PC-9 (cell line): ENCODE measurements around the gene PRR7. TPM values are rescaled to one million over a fixed set of nuclear protein-coding genes. Genes with fewer than 3 reads are reported as not detected.
A peak's percentile ranks its signal among the peaks of the same experiment; 100 is the strongest.
"Not testable (repeated sequence)": the region's sequence is repeated elsewhere in the genome, so short reads cannot be mapped to it uniquely, and the experiment has no call there.

Source experiments
- BruUV-seq: library from RNA; stranded (reverse); fragments of 400-500 nt; replicated peaks from 2 replicates; lab custom pipeline; 2021; lab: Mats Ljungman, UMichigan
- CTCF ChIA-PET: fragments of 300-600 bp; sonication (Branson Sonifier 250); formaldehyde crosslinking; loops from one replicate; lab custom pipeline; 2022; ENCODE audit warnings: antibody characterized with exemption; lab: Charles Lee
- POLR2A ChIA-PET: fragments of 300-600 bp; sonication (Branson Sonifier 250); formaldehyde crosslinking; loops from one replicate; lab custom pipeline; 2022; ENCODE audit warnings: antibody characterized with exemption; ENCODE audit not compliant: unreplicated experiment; lab: Charles Lee
- DNase-seq, 2 experiments: peaks; one replicate each; pipeline versions ENCODE4 v3.0.0 to v3.0.0-alpha.2; 2015 to 2022; ENCODE audit warnings: mixed read lengths in 1 of 2
- H2AFZ ChIP-seq: fragments of 200-600 bp; sonication (generic); 2 replicates; pipeline ENCODE4 v1.8.1; 2017; ENCODE audit warnings: antibody characterized with exemption
- H3F3A ChIP-seq: fragments of 200-600 bp; sonication (generic); 2 replicates; pipeline ENCODE4 v1.8.1; 2017; ENCODE audit warnings: antibody characterized with exemption, mild to moderate bottlenecking, low read depth; ENCODE audit not compliant: insufficient read depth
- H3K27ac ChIP-seq: fragments of 200-600 bp; sonication (generic); 2 replicates; pipeline ENCODE4 v1.6.1; 2016; ENCODE audit warnings: mixed run types
- H3K27me3 ChIP-seq: fragments of 200-600 bp; sonication (generic); 2 replicates; pipeline ENCODE4 v1.6.1; 2016; ENCODE audit warnings: low read depth, mixed run types; ENCODE audit not compliant: insufficient read depth
- H3K36me3 ChIP-seq: fragments of 200-600 bp; sonication (generic); 2 replicates; pipeline ENCODE4 v1.6.1; 2016; ENCODE audit warnings: low read depth, mixed run types
- H3K4me1 ChIP-seq: fragments of 200-600 bp; sonication (generic); replicated peaks from 2 replicates; pipeline ENCODE4 v1.6.1; 2016; ENCODE audit warnings: mixed run types; ENCODE audit not compliant: insufficient read depth
- H3K4me2 ChIP-seq: fragments of 200-600 bp; sonication (generic); 2 replicates; pipeline ENCODE4 v1.6.1; 2017; ENCODE audit warnings: mixed run types
- H3K4me3 ChIP-seq: fragments of 200-600 bp; sonication (generic); 2 replicates; pipeline ENCODE4 v1.6.1; 2016; ENCODE audit warnings: mixed run types
- H3K79me2 ChIP-seq: fragments of 200-600 bp; sonication (generic); 2 replicates; pipeline ENCODE4 v1.6.1; 2017; ENCODE audit warnings: low read depth, mixed run types
- H3K9me2 ChIP-seq: fragments of 200-600 bp; sonication (generic); 2 replicates; pipeline ENCODE4 v1.8.1; 2017; ENCODE audit warnings: mild to moderate bottlenecking; ENCODE audit not compliant: insufficient read depth
- H3K9me3 ChIP-seq: fragments of 200-600 bp; sonication (generic); 2 replicates; pipeline ENCODE4 v1.8.1; 2016; ENCODE audit warnings: low read depth; ENCODE audit not compliant: insufficient read depth
- H4K20me1 ChIP-seq: fragments of 200-600 bp; sonication (generic); 2 replicates; pipeline ENCODE4 v1.8.1; 2017; ENCODE audit not compliant: insufficient read depth
- EZH2 ChIP-seq: fragments of 200-600 bp; sonication (generic); IDR thresholded peaks from 2 replicates; pipeline ENCODE4 v1.8.0; 2017; ENCODE audit warnings: antibody characterized with exemption, low read depth
- intact Hi-C: fragments of 100-400 bp; cut with micrococcal nuclease; formaldehyde crosslinking; loops from one replicate; pipeline ENCODE4 v1.10.0; 2022; ENCODE audit not compliant: unreplicated experiment
- total RNA-seq: library from RNA; stranded (reverse); gene quantifications from 2 replicates; pipeline ENCODE4 v1.2.3, GENCODE V29; 2021
- TF ChIP-seq, protein P1 (sequence below): fragments of 200-600 bp; sonication (generic); conservative IDR thresholded peaks from 2 replicates; pipeline ENCODE4 v1.6.1; 2017; ENCODE audit warnings: mixed run types, antibody characterized with exemption, mild to moderate bottlenecking, moderate library complexity

Gene PRR7
- total RNA-seq, 1 experiment from 2014 or later = 22.2 TPM

DNA sequence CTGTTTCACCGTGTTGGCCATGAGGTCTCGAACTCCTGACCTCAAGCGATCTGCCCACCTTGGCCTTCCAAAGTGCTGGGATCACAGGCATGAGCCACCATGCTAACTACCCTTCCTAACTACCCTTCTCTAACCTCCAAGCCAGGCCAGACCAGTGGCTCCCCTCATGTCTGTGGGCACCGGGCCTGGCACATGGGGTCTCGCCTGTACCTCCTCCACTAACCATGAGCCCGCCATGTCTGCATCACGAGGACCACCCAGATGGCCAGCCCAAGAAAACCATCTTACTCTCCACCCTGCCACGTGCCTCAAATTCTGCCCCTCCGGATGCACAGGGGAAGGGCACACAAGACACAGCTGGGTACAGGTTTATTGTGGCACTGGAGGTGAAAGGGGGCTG, 36.4 kb downstream of the PRR7 start:
- H3K4me3 ChIP-seq = no peak overlapping the region
- H3K36me3 ChIP-seq = no peaks in the 10 kb centered on the region
- TF ChIP-seq, protein P1, sequence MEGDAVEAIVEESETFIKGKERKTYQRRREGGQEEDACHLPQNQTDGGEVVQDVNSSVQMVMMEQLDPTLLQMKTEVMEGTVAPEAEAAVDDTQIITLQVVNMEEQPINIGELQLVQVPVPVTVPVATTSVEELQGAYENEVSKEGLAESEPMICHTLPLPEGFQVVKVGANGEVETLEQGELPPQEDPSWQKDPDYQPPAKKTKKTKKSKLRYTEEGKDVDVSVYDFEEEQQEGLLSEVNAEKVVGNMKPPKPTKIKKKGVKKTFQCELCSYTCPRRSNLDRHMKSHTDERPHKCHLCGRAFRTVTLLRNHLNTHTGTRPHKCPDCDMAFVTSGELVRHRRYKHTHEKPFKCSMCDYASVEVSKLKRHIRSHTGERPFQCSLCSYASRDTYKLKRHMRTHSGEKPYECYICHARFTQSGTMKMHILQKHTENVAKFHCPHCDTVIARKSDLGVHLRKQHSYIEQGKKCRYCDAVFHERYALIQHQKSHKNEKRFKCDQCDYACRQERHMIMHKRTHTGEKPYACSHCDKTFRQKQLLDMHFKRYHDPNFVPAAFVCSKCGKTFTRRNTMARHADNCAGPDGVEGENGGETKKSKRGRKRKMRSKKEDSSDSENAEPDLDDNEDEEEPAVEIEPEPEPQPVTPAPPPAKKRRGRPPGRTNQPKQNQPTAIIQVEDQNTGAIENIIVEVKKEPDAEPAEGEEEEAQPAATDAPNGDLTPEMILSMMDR = no peak
- no peak for TF ChIP-seq EZH2
- intact Hi-C loops = no loop called here
- H3K27ac ChIP-seq = no peak overlapping the region
- no peaks in the 10 kb centered on the region for H4K20me1 ChIP-seq
- POLR2A ChIA-PET = no interaction called here
- H2AFZ ChIP-seq = no peak overlapping the region
- peaks cover 43% of the 10 kb centered on the region for H3F3A ChIP-seq
- no TSS peak for BruUV-seq
- no peaks in the 10 kb centered on the region for H3K4me1 ChIP-seq
- CTCF ChIA-PET = no interaction called here
- no peaks in the 10 kb centered on the region for H3K79me2 ChIP-seq
- H3K27me3 ChIP-seq = no peaks in the 10 kb centered on the region
- H3K9me2 ChIP-seq = no peaks in the 10 kb centered on the region
- peak in 1 of 2 experiments; percentile 21 for DNase-seq
- no peak overlapping the region for H3K4me2 ChIP-seq
- H3K9me3 ChIP-seq = no peaks in the 10 kb centered on the region

DNA sequence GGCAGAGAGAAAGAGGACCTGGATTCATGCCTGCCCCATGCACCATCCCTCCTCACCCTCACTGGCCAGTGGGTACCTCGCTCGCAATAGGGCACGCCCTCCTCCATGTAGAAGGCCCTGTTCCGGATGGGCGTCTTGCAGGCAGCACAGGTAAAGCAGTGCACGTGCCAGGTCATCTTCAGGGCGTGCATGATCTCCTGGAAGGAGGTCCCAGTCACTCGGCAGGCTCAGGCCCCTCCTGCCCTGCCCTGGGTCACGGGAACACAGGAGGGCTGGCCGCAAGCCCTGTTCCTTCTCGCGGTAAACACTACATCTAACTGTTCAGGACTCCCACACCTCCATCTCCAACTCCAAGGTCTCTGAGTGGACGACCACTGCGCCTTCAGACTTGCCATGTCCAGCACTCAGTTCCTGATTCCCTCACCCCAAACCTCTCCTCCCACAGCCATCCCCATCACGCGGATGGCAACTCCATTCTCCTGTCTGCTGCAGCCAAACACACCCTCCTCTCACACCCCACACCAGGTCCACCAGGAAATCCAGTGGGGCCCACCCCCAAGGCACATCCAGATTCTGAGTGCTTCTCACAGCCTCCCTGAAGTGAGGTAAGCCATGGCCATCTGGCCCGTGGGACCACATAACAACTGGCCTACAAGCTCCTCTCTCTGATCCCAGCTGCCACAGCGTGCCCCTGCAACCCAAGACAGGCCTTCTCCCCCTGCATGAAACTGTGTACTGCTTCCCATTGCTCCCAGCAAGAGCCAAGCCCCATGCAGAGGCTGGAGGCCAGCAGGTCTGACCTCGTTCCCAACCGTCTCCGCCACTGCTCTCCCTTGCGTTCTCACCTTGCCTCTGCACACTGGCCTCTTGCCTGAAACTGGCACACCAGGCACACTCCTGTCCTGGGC, 37.6 kb downstream of the PRR7 start:
- H2AFZ ChIP-seq = no peak overlapping the region
- TF ChIP-seq, protein P1 = no peak
- no peak for TF ChIP-seq EZH2
- no peaks in the 10 kb centered on the region for H3K9me3 ChIP-seq
- intact Hi-C loops = no loop called here
- no peaks in the 10 kb centered on the region for H3K79me2 ChIP-seq
- no peak for DNase-seq
- POLR2A ChIA-PET = no interaction called here
- no peak overlapping the region for H3K4me3 ChIP-seq
- CTCF ChIA-PET = no interaction called here
- H3F3A ChIP-seq = peaks cover 32% of the 10 kb centered on the region
- no TSS peak for BruUV-seq
- H3K36me3 ChIP-seq = peaks cover 3% of the 10 kb centered on the region; the same call in 1 of the 2 replicates
- no peaks in the 10 kb centered on the region for H3K4me1 ChIP-seq
- H3K9me2 ChIP-seq = no peaks in the 10 kb centered on the region
- no peaks in the 10 kb centered on the region for H4K20me1 ChIP-seq
- no peaks in the 10 kb centered on the region for H3K27me3 ChIP-seq
- no peak overlapping the region for H3K27ac ChIP-seq
- H3K4me2 ChIP-seq = no peak overlapping the region

DNA sequence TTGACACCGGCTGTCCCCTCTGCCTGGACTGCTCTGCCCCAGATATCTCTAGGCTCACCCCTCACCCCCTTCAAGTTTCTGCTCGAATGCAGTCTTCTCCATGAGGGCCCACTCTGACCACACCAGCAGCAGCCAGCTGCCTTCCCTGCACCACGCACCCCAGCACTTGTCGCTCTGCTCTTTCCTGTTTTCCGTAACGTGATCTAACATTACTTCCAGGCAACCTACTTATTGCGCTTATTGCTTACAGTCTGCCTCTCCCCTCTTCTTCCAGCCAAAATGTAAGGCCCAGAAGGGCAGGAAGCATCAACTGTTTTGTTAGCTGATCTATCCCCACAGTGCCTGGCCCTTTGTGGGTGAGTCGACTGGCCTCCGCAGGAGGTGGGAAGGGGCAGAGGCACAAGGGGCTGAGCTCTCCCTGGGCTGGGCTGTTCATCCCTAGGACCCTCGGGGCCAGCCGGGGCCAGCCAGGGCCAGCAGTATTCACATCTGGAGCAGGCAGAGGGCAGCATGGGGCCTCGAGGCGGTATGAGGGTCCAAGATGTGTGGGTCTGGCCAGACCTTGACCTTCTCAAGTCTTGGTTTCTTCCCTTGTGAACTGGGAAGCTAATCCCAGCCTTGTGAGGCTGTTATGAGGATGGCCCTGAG, 38.4 kb downstream of the PRR7 start:
- Histone ChIP-seq H4K20me1 (no peaks in the 10 kb centered on the region), H3K79me2 (no peaks in the 10 kb centered on the region), H2AFZ (no peak overlapping the region), H3F3A (peaks cover 24% of the 10 kb centered on the region), H3K36me3 (peaks cover 4% of the 10 kb centered on the region; the same call in 1 of the 2 replicates), H3K9me2 (no peaks in the 10 kb centered on the region), H3K27me3 (no peaks in the 10 kb centered on the region), H3K9me3 (no peaks in the 10 kb centered on the region), H3K4me3 (no peak overlapping the region), H3K4me1 (no peaks in the 10 kb centered on the region), H3K27ac (no peak overlapping the region), H3K4me2 (no peak overlapping the region)
- ChIA-PET POLR2A (no interaction called here), CTCF (interaction anchor here (0.6 kb wide), 1 partner anchor 13 kb away, joined by 3 read pairs; no protein-coding TSS in a partner anchor)
- BruUV-seq = no TSS peak
- intact Hi-C loops = no loop called here
- DNase-seq = no peak
- TF ChIP-seq, protein P1 = no peak
- TF ChIP-seq EZH2 = no peak

DNA sequence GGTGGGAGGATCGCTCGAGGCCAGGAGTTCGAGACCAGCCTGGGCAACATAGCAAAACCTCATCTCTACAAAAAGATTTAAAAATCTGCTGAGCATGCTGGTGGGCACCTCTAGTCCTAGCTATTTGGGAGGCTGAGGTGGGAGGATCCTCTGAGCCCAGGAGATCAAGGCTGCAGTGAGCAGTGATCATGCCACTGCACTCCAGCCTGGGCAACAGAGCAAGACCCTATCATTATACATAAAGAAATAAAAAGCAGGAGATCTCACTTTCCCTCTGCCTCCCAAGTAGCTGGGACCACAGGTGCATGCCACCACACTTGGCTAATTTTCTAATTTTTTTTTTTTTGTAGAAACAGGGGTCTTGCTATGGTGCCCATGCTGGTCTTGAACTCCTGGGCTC, 39.1 kb downstream of the PRR7 start:
- H3K4me2 ChIP-seq, H3K79me2 ChIP-seq, DNase-seq, H3K9me2 ChIP-seq, H2AFZ ChIP-seq, H3K4me3 ChIP-seq, H4K20me1 ChIP-seq, H3K4me1 ChIP-seq, H3K36me3 ChIP-seq, POLR2A ChIA-PET, H3K27ac ChIP-seq, BruUV-seq, H3K27me3 ChIP-seq, intact Hi-C loops, H3K9me3 ChIP-seq: not testable (repeated sequence)
- H3F3A ChIP-seq = peaks cover 19% of the 10 kb centered on the region; the same call in 1 of the 2 replicates
- CTCF ChIA-PET = interaction anchor here (0.6 kb wide), 1 partner anchor 13 kb away, joined by 3 read pairs; no protein-coding TSS in a partner anchor
